C4-2B (cell line): ENCODE measurements around the gene PER1.

Experiments used
- ZFX ChIP-seq: fragments of 450-650 bp; IDR thresholded peaks from 2 replicates; pipeline ENCODE4 v1.6.1; 2017
- TF ChIP-seq, protein P1 (sequence below): fragments of 450-650 bp; conservative IDR thresholded peaks from 2 replicates; pipeline ENCODE4 v1.5.1; 2017; ENCODE audit warnings: mild to moderate bottlenecking

DNA sequence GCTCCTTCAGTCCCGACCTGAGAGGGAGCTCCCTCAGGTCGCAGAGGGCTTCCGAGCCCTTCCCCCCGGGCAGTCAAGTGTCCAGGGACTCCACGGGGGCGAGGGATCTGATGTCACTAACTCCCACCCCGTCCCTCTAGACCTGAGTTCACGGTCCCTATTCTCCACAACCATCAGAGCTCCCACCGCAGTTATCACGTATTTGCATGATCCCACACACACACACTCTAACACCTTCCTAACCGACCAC lies 3.7 kb upstream of the PER1 start:
- TF ChIP-seq, protein P1, sequence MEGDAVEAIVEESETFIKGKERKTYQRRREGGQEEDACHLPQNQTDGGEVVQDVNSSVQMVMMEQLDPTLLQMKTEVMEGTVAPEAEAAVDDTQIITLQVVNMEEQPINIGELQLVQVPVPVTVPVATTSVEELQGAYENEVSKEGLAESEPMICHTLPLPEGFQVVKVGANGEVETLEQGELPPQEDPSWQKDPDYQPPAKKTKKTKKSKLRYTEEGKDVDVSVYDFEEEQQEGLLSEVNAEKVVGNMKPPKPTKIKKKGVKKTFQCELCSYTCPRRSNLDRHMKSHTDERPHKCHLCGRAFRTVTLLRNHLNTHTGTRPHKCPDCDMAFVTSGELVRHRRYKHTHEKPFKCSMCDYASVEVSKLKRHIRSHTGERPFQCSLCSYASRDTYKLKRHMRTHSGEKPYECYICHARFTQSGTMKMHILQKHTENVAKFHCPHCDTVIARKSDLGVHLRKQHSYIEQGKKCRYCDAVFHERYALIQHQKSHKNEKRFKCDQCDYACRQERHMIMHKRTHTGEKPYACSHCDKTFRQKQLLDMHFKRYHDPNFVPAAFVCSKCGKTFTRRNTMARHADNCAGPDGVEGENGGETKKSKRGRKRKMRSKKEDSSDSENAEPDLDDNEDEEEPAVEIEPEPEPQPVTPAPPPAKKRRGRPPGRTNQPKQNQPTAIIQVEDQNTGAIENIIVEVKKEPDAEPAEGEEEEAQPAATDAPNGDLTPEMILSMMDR, result no peak
- TF ChIP-seq ZFX, result no peak
